Panc1 (cell line): ENCODE data around the gene OR10H3. TPM values are rescaled to one million over a fixed set of nuclear protein-coding genes. Genes with fewer than 3 reads are reported as not detected.

Experiments used
- ATAC-seq: fragments of 200-7000 bp; cut with Tn5 transposase; 2 replicates; pipeline ENCODE4 v1.9.1; 2020; ENCODE audit warnings: mild to moderate bottlenecking, moderate library complexity
- Bru-seq: library from RNA; stranded (reverse); fragments of 400-500 nt; gene quantifications from one replicate; lab custom pipeline; 2021; lab: Mats Ljungman, UMichigan
- BruChase-seq, 2 experiments: library from RNA; stranded (reverse); fragments of 400-500 nt; gene quantifications; one replicate each; lab custom pipeline; 2021; lab: Mats Ljungman, UMichigan
- BruUV-seq: library from RNA; stranded (reverse); fragments of 400-500 nt; replicated peaks from 2 replicates; lab custom pipeline; 2021; lab: Mats Ljungman, UMichigan
- CTCF ChIA-PET: fragments of 300-600 bp; sonication (Branson Sonifier 250); formaldehyde crosslinking; loops from one replicate; lab custom pipeline; 2022; ENCODE audit warnings: antibody characterized with exemption; lab: Charles Lee
- POLR2A ChIA-PET: fragments of 300-600 bp; sonication (Branson Sonifier 250); formaldehyde crosslinking; loops from one replicate; lab custom pipeline; 2022; ENCODE audit warnings: antibody characterized with exemption; lab: Charles Lee
- DNase-seq: peaks from one replicate; pipeline ENCODE4 v3.0.0-alpha.2; 2010; ENCODE audit warnings: low read depth, low spot score
- H3K27ac ChIP-seq: 2 replicates; pipeline ENCODE4 v1.5.1; 2011; ENCODE audit warnings: mild to moderate bottlenecking, low read length, inconsistent platforms
- H3K27me3 ChIP-seq: fragments of 200-500 bp; sonication (Bioruptor generic); 2 replicates; pipeline ENCODE4 v1.6.0; 2014; ENCODE audit warnings: low read length, inconsistent platforms; ENCODE audit not compliant: control insufficient read depth, insufficient read depth
- H3K36me3 ChIP-seq: fragments of 200-500 bp; sonication (Bioruptor generic); 2 replicates; pipeline ENCODE4 v1.5.1; 2014; ENCODE audit warnings: inconsistent platforms, mild to moderate bottlenecking, low read length, moderate library complexity; ENCODE audit not compliant: control insufficient read depth, insufficient read depth
- H3K4me1 ChIP-seq: 2 replicates; pipeline ENCODE4 v1.5.1; 2011; ENCODE audit warnings: inconsistent platforms, mild to moderate bottlenecking, low read length, moderate library complexity; ENCODE audit not compliant: control insufficient read depth, insufficient read depth
- H3K4me3 ChIP-seq, 2 experiments: 2 replicates each; pipeline ENCODE4 v1.5.1; 2011 to 2012; ENCODE audit warnings: low read depth in 2 of 2, low read length in 2 of 2, mild to moderate bottlenecking in 2 of 2, inconsistent platforms in 1 of 2, moderate library complexity in 1 of 2
- H3K9me3 ChIP-seq: fragments of 200-500 bp; sonication (Bioruptor generic); 2 replicates; pipeline ENCODE4 v1.5.1; 2014; ENCODE audit warnings: low read depth, mild to moderate bottlenecking, inconsistent platforms, low read length, moderate library complexity; ENCODE audit not compliant: control insufficient read depth, insufficient read depth
- POLR2AphosphoS5 ChIP-seq: IDR thresholded peaks from 2 replicates; pipeline ENCODE4 v1.6.1; 2012; ENCODE audit warnings: mild to moderate bottlenecking, low read depth, low read length, moderate library complexity
- SIN3A ChIP-seq: IDR thresholded peaks from 2 replicates; pipeline ENCODE4 v1.6.1; 2012; ENCODE audit warnings: low read depth, mild to moderate bottlenecking, low read length, moderate library complexity, borderline replicate concordance; ENCODE audit not compliant: insufficient read depth
- TCF7L2 ChIP-seq: IDR thresholded peaks from 2 replicates; pipeline ENCODE4 v1.6.1; 2011; ENCODE audit warnings: mild to moderate bottlenecking, low read depth, low read length, inconsistent platforms
- in situ Hi-C: cut with HindIII; loops from 2 replicates; pipeline ENCODE4 v1.10.0; 2016; ENCODE audit warnings: low sequenced_read_pairs, low pct_unique_long_range_greater_than_20kb
- intact Hi-C: fragments of 100-400 bp; cut with micrococcal nuclease; formaldehyde crosslinking; loops from one replicate; pipeline ENCODE4 v1.10.0; 2022; ENCODE audit not compliant: unreplicated experiment
- long read RNA-seq: library from polyadenylated mRNA; unstranded; transcript quantifications from one replicate; pipeline ENCODE4 v2.0.0, GENCODE V29; 2021; ENCODE audit not compliant: unreplicated experiment
- polyA plus RNA-seq: library from polyadenylated mRNA; unstranded; fragments of >200 nt; gene quantifications from one replicate; pipeline ENCODE4 v1.2.1, GENCODE V29; 2012; ENCODE audit warnings: missing spikeins; ENCODE audit not compliant: insufficient read length
- total RNA-seq: library from RNA; stranded (reverse); gene quantifications from one replicate; pipeline ENCODE4 v1.2.1, GENCODE V29; 2021; ENCODE audit not compliant: unreplicated experiment
- TF ChIP-seq, protein P1 (sequence below), 2 experiments: IDR thresholded peaks; 2 replicates each; pipeline ENCODE4 v1.6.1; 2011 to 2012; ENCODE audit warnings: low read depth in 2 of 2, control low read depth in 1 of 2, low read length in 1 of 2, mild to moderate bottlenecking in 1 of 2, moderate library complexity in 1 of 2; ENCODE audit not compliant: insufficient read depth in 1 of 2
- TF ChIP-seq, protein P2 (sequence below): fragments of 450-650 bp; IDR thresholded peaks from 2 replicates; pipeline ENCODE4 v1.5.1; 2017; ENCODE audit warnings: mild to moderate bottlenecking

Gene OR10H3, protein sequence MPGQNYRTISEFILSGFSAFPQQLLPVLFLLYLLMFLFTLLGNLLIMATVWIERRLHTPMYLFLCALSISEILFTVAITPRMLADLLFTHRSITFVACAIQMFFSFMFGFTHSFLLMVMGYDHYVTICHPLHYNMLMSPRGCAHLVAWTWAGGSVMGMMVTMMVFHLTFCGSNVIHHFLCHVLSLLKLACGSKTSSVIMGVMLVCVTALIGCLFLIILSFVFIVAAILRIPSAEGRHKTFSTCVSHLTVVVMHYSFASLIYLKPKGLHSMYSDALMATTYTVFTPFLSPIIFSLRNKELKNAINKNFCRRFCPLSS
- not detected for total RNA-seq
- not detected for polyA plus RNA-seq
- not detected for Bru-seq, nascent RNA
- not detected for BruChase-seq, experiment 1, labeled RNA remaining after a 2-hour chase
- not detected for BruChase-seq, experiment 2, labeled RNA remaining after a 6-hour chase
- long read RNA-seq, result 0 reads

DNA sequence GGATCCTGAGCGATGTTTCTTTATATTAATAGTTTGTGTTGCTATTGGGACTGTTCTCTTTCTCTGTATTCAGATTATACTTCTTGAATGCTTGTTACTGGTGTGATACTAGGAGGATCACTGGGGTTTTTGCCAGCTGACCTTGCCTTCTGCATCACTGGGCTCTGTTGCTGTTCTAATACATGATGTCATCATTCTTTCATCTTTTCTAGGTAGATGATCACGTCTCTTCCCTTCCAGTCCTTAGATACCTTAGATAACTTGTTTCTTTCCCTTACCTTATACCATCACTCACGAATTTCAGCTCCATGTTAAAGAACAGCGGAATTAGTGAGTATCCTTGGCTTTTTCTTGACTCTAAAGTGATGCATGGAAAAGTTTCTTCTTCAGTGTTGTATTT is at the start of gene OR10H3:
Gene OR10H3, plus strand, starts transcription at position 264 of the 400 bp plus-strand sequence. CDS start 3,408 bp downstream, outside the sequence.
- in situ Hi-C loops, result no loop called here
- Histone ChIP-seq H3K4me3 (no peak within 1 kb of the TSS), H3K36me3 (no peaks in the 10 kb centered on the region), H3K27ac (no peak within 1 kb of the TSS), H3K4me1 (no peaks in the 10 kb centered on the region), H3K27me3 (no peaks in the 10 kb centered on the region; the same call in 1 of the 2 replicates), H3K9me3 (no peaks in the 10 kb centered on the region)
- no TSS peak for BruUV-seq
- ChIA-PET POLR2A (no interaction called here), CTCF (no interaction called here)
- DNase-seq, result no peak
- ATAC-seq, result no peak
- TF ChIP-seq, protein P1, sequence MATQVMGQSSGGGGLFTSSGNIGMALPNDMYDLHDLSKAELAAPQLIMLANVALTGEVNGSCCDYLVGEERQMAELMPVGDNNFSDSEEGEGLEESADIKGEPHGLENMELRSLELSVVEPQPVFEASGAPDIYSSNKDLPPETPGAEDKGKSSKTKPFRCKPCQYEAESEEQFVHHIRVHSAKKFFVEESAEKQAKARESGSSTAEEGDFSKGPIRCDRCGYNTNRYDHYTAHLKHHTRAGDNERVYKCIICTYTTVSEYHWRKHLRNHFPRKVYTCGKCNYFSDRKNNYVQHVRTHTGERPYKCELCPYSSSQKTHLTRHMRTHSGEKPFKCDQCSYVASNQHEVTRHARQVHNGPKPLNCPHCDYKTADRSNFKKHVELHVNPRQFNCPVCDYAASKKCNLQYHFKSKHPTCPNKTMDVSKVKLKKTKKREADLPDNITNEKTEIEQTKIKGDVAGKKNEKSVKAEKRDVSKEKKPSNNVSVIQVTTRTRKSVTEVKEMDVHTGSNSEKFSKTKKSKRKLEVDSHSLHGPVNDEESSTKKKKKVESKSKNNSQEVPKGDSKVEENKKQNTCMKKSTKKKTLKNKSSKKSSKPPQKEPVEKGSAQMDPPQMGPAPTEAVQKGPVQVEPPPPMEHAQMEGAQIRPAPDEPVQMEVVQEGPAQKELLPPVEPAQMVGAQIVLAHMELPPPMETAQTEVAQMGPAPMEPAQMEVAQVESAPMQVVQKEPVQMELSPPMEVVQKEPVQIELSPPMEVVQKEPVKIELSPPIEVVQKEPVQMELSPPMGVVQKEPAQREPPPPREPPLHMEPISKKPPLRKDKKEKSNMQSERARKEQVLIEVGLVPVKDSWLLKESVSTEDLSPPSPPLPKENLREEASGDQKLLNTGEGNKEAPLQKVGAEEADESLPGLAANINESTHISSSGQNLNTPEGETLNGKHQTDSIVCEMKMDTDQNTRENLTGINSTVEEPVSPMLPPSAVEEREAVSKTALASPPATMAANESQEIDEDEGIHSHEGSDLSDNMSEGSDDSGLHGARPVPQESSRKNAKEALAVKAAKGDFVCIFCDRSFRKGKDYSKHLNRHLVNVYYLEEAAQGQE (IDR thresholded peaks at IDR 0.05; ENCODE audit: insufficient read depth in 1 of 2, low read depth in 2 of 2, low read length in 1 of 2), result no peak
- no peak for TF ChIP-seq POLR2AphosphoS5
- no peak for TF ChIP-seq TCF7L2
- TF ChIP-seq, protein P2, sequence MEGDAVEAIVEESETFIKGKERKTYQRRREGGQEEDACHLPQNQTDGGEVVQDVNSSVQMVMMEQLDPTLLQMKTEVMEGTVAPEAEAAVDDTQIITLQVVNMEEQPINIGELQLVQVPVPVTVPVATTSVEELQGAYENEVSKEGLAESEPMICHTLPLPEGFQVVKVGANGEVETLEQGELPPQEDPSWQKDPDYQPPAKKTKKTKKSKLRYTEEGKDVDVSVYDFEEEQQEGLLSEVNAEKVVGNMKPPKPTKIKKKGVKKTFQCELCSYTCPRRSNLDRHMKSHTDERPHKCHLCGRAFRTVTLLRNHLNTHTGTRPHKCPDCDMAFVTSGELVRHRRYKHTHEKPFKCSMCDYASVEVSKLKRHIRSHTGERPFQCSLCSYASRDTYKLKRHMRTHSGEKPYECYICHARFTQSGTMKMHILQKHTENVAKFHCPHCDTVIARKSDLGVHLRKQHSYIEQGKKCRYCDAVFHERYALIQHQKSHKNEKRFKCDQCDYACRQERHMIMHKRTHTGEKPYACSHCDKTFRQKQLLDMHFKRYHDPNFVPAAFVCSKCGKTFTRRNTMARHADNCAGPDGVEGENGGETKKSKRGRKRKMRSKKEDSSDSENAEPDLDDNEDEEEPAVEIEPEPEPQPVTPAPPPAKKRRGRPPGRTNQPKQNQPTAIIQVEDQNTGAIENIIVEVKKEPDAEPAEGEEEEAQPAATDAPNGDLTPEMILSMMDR, result no peak
- no peak for TF ChIP-seq SIN3A
- intact Hi-C loops, result no loop called here

DNA sequence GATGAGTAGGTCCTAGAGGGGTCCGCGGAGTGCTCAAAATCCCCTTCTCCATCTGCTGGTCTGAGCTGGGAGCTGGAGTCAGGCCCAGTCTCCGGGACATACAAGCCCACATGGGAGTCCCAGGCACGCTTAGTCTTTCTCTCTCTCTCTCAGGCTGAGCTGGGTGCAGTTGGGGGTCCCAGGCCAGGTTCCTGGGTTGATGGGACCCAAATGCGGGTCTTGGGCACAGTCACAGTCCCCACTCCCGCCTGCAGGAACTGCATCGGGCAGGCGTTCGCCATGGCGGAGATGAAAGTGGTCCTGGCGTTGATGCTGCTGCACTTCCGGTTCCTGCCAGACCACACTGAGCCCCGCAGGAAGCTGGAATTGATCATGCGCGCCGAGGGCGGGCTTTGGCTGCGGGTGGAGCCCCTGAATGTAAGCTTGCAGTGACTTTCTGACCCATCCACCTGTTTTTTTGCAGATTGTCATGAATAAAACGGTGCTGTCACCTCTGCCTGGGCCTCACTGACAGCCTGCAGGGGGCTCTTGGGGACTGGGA is 41.1 kb upstream of the OR10H3 start:
- ChIA-PET POLR2A (no interaction called here), CTCF (interaction anchor here (0.7 kb wide), 1 partner anchor 349 kb away, joined by 6 read pairs; no protein-coding TSS in a partner anchor)
- TF ChIP-seq POLR2AphosphoS5 (no peak), TCF7L2 (no peak), SIN3A (no peak)
- TF ChIP-seq, protein P1 (IDR thresholded peaks at IDR 0.05; ENCODE audit: insufficient read depth in 1 of 2, low read depth in 2 of 2, low read length in 1 of 2), result no peak
- TF ChIP-seq, protein P2, result no peak
- BruUV-seq, result no TSS peak
- Histone ChIP-seq H3K36me3 (no peaks in the 10 kb centered on the region), H3K27ac (no peak overlapping the region), H3K4me3 (no peak overlapping the region), H3K4me1 (no peaks in the 10 kb centered on the region), H3K27me3 (no peaks in the 10 kb centered on the region), H3K9me3 (no peaks in the 10 kb centered on the region)
- DNase-seq, result no peak
- no peak for ATAC-seq
- intact Hi-C loops, result no loop called here
- in situ Hi-C loops, result no loop called here
